ENCODE results near the gene TTC9B.

TTC9B gene

DNA sequence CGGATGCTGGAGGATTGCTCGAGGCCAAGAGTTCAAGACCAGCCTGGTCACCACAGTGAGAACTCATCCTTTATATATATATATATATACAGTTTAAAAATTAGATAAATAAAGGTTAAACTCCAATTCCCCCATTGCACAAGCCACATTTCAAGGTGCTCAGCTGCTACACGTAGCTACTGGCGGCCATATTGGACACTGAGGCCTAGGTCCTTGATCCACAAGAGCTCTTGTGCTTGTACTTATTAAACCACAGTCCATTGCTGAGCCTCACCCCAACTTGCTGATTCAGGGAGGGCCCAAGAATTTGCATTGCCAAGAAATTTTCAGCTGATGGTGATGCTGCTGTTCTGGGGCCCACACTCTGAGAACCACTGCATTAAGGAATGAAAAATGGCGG, 9.6 kb downstream of the TTC9B start:
- no peak overlapping the region for H3K4me3 ChIP-seq (ENCODE audit: low read depth, low read length)
- no peak for TF ChIP-seq CTCF (IDR thresholded peaks at IDR 0.05; ENCODE audit: insufficient read depth, low read length, missing control alignments)
- DNase-seq (ENCODE audit: low read depth, low spot score): no peak
- POLR2A ChIA-PET: no interaction called here
- CTCF ChIA-PET: interaction anchor here (0.9 to 2.5 kb wide), 4 partner anchors 10 to 69 kb away, joined by 4 to 5 read pairs (median 4); no protein-coding TSS in a partner anchor

DNA sequence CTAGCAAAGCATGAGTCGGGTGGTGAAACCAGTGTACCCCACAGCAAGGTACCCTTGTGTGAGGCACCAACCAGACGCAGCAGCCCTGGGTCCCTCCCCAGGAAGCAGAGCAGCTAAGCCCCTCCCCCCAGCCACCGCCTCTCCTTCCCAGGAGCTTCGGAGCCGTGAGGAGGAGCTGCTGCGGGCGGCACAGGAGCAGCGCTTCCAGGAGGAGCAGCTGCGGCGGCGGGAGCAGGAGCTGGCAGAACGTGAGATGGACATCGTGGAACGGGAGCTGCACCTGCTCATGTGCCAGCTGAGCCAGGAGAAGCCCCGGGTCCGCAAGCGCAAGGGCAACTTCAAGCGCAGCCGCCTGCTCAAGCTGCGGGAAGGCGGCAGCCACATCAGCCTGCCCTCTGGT, 12.4 kb downstream of the TTC9B start:
- ChIA-PET CTCF (interaction anchor here (1.1 to 1.2 kb wide), 4 partner anchors 10 to 65 kb away, joined by 3 to 4 read pairs (median 3); no protein-coding TSS in a partner anchor), POLR2A (no interaction called here)
- no peak for TF ChIP-seq CTCF (IDR thresholded peaks at IDR 0.05; ENCODE audit: insufficient read depth, low read length, missing control alignments)
- no peak for DNase-seq (ENCODE audit: low read depth, low spot score)
- no peak overlapping the region for H3K4me3 ChIP-seq (ENCODE audit: low read depth, low read length)

GRCh38 chr19:40204381-40204780, 13.8 kb downstream of the TTC9B start:
- no peak for DNase-seq (ENCODE audit: low read depth, low spot score)
- TF ChIP-seq CTCF (IDR thresholded peaks at IDR 0.05; ENCODE audit: insufficient read depth, low read length, missing control alignments): no peak
- CTCF ChIA-PET: interaction anchor here (1.1 kb wide), 1 partner anchor 14 kb away, joined by 3 read pairs; no protein-coding TSS in a partner anchor
- no peak overlapping the region for H3K4me3 ChIP-seq (ENCODE audit: low read depth, low read length)
- POLR2A ChIA-PET: interaction anchor here (1.1 kb wide), 1 partner anchor 8 kb away, joined by 3 read pairs; no protein-coding TSS in a partner anchor

DNA sequence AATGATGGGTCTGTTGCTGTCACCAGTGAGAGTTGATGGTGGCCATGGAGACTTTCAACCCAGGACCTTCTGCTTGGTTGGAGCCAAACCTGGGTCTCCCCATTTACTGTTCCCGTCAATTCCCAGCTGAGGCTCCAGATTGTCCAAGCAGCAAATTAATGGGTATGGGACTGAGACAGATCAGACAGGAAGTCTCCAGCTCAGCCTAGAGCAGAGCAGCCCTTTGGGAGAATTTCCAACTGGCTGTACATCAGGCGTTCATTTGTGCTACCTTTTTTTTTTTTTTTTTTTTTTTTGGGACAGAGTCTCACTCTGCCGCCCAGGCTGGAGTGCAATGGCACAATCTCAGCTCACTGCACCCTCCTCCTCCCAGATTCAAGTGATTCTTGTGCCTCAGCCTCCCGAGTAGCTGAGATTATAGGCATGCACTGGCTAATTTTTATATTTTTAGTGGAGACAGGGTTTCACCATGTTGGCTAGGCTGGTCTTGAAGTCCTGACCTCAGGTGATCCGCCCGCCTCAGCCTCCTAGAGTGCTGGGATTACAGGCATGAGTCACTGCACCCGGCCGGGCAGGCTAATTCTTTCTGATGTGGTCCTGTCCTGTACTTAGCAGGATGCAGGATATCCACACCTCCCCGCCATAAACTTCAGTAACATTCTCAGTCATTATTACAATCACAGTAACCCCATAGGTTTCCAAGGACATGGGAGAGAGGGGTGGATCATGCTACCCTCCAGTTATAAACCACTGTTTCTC, 17.7 kb downstream of the TTC9B start:
- no peak for DNase-seq (ENCODE audit: low read depth, low spot score)
- TF ChIP-seq CTCF (IDR thresholded peaks at IDR 0.05; ENCODE audit: insufficient read depth, low read length, missing control alignments): no peak
- POLR2A ChIA-PET: interaction anchor here (0.6 kb wide), 1 partner anchor 367 kb away, joined by 4 read pairs; no protein-coding TSS in a partner anchor
- CTCF ChIA-PET: interaction anchor here (1.8 kb wide), 1 partner anchor 20 kb away, joined by 6 read pairs; no protein-coding TSS in a partner anchor
- no peak overlapping the region for H3K4me3 ChIP-seq (ENCODE audit: low read depth, low read length)

- ChIA-PET POLR2A (no interaction called here), CTCF (interaction anchor here (1.1 kb wide), 1 partner anchor 10 kb away, joined by 4 read pairs; no protein-coding TSS in a partner anchor)
- DNase-seq (ENCODE audit: low read depth, low spot score): no peak
- TF ChIP-seq CTCF (IDR thresholded peaks at IDR 0.05; ENCODE audit: insufficient read depth, low read length, missing control alignments): no peak
- H3K4me3 ChIP-seq (ENCODE audit: low read depth, low read length): no peak overlapping the region
Measured at GRCh38 chr19:40198272-40198990, 19.8 kb downstream of the TTC9B start.

GRCh38 chr19:40193587-40193849, 24.7 kb downstream of the TTC9B start:
- TF ChIP-seq CTCF (IDR thresholded peaks at IDR 0.05; ENCODE audit: insufficient read depth, low read length, missing control alignments): no peak
- ChIA-PET POLR2A (interaction anchor here (0.6 kb wide), 1 partner anchor 31 kb away, joined by 3 read pairs; no protein-coding TSS in a partner anchor), CTCF (interaction anchor here (0.9 kb wide), 1 partner anchor 54 kb away, joined by 4 read pairs; no protein-coding TSS in a partner anchor)
- H3K4me3 ChIP-seq (ENCODE audit: low read depth, low read length): no peak overlapping the region; the same call in 1 of the 2 replicates
- peak; percentile 17 for DNase-seq (ENCODE audit: low read depth, low spot score)

Measured in AG04449 (cell line).